Measurements from ENCODE around the gene MED23. TPM values are rescaled to one million over a fixed set of nuclear protein-coding genes. Genes with fewer than 3 reads are reported as not detected.
"Not testable (repeated sequence)": the region's sequence is repeated elsewhere in the genome, so short reads cannot be mapped to it uniquely, and the experiment has no call there.

The MED23 gene
- total RNA-seq, 4 donors from 2014 or later = 19.3 to 41.1 (median 21.9) TPM

GRCh38 chr6:131548441-131548840 is 79.6 kb downstream of the MED23 start:
- TF ChIP-seq CTCF (IDR thresholded peaks at IDR 0.05) = no peak

GRCh38 chr6:131547488-131547887 is 80.6 kb downstream of the MED23 start:
- no peak for DNase-seq (ENCODE audit: low spot score)
- no peak for TF ChIP-seq CTCF (IDR thresholded peaks at IDR 0.05)
- ATAC-seq (ENCODE audit: low FRiP score) = no peak

More at GRCh38 chr6:131548441-131548840, 79.6 kb downstream of the MED23 start:
- no peak for DNase-seq (ENCODE audit: low spot score)
- ATAC-seq (ENCODE audit: low FRiP score) = no peak

GRCh38 chr6:131545317-131545716 is 82.7 kb downstream of the MED23 start:
- no peak for TF ChIP-seq CTCF (IDR thresholded peaks at IDR 0.05)
- ATAC-seq (ENCODE audit: low FRiP score) = no peak
- no peak for DNase-seq (ENCODE audit: low spot score)

DNA sequence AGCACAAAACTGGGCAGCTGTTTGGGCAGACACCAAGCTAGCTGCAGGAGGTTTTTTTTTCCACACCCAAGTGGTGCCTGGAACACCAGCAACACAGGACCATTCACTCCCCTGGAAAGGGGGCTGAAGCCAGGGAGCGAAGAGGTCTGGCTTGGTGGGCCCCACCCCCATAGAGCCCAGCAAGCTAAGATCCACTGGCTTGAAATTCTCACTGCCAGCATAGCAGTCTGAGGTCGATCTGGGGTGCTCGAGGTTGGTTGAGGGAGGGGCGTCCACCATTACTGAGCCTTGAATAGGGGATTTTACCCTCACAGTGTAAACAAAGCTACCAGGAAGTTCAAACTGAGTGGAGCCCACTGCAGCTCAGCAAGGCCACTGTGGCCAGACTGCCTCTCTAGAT is 89.4 kb downstream of the MED23 start:
- DNase-seq (ENCODE audit: low spot score); ATAC-seq (ENCODE audit: low FRiP score): not testable (repeated sequence)

GRCh38 chr6:131532580-131533039 is 95.4 kb downstream of the MED23 start:
- ATAC-seq (ENCODE audit: low FRiP score) = no peak
- DNase-seq (ENCODE audit: low spot score) = no peak
- no peak for TF ChIP-seq CTCF (IDR thresholded peaks at IDR 0.05)

- ATAC-seq (ENCODE audit: low FRiP score); DNase-seq (ENCODE audit: low spot score): not testable (repeated sequence)
Observed at GRCh38 chr6:131531681-131532080, 96.4 kb downstream of the MED23 start.

DNA sequence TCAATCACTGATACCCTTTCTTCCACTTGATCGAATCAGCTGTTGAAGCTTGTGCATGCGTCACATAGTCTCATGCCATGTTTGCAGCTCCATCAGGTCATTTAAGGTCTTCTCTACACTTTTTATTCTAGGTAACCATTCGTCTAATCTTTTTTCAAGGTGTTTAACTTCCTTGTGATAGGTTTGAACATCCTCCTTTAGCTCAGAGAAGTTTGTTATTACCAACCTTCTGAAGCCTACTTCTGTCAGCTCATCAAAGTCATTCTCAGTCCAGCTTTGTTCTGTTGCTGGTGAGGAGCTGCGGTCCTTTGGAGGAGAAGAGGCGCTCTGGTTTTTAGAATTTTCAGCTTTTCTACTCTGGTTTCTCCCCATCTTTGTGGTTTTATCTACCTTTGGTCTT is 97.1 kb downstream of the MED23 start:
- not testable (repeated sequence) for DNase-seq (ENCODE audit: low spot score); ATAC-seq (ENCODE audit: low FRiP score)

DNA sequence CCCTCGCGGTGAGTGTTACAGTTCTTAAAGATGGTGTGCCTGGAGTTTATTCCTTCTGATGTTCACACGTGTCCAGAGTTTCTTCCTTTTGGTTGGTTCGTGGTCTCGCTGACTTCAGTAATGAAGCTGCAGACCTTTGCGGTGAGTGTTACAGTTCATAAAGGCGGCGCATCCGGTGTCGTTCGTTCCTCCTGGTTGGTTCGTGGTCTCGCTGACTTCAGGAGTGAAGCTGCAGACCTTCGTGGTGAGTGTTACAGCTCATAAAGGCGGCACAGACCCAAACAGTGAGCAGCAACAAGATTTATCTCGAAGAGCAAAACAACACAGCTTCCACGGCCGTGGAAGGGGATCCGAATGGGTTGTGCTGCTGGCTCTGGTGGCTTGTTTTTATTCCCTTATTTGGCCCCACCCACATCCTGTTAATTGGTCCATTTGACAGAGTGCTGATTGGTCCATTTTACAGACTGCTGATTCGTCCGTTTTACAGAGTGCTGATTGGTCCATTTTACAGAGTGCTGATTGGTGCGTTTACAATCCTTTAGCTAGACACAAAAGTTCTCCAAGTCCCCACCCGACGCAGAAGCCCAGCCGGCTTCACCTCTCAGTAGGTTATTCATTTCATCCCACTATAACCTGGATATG is 103.2 kb downstream of the MED23 start:
- no peak for ATAC-seq (ENCODE audit: low FRiP score)
- no peak for DNase-seq (ENCODE audit: low spot score)
- no peak for TF ChIP-seq CTCF (IDR thresholded peaks at IDR 0.05)
